Measurements from ENCODE around the gene RHOG.

- TF ChIP-seq TAF1 (IDR thresholded peaks at IDR 0.05; ENCODE audit: low read depth) (no peak), CTCF (IDR thresholded peaks at IDR 0.05; ENCODE audit: poor library complexity, severe bottlenecking) (no peak), EP300 (conservative IDR thresholded peaks at IDR 0.05; ENCODE audit: poor library complexity, severe bottlenecking) (no peak)
Observed at GRCh38 chr11:3823762-3824506, 16.8 kb downstream of the RHOG start.
